H9 (cell line): ENCODE measurements around the gene AASDH. TPM values are rescaled to one million over a fixed set of nuclear protein-coding genes. Genes with fewer than 3 reads are reported as not detected.
A peak's percentile ranks its signal among the peaks of the same experiment; 100 is the strongest.

Experiments used
- DNase-seq: peaks from one replicate; pipeline ENCODE4 v3.0.0-alpha.2; 2017
- H2AFZ ChIP-seq: one replicate; pipeline ENCODE4 v1.6.1; 2013; ENCODE audit warnings: mild to moderate bottlenecking, low read length, control low read depth, moderate library complexity
- H2AK5ac ChIP-seq: 2 replicates; pipeline ENCODE4 v1.6.1; 2013; ENCODE audit warnings: low read length, control low read depth, mixed read lengths; ENCODE audit not compliant: insufficient read length
- H2BK120ac ChIP-seq: one replicate; pipeline ENCODE4 v1.6.1; 2013; ENCODE audit warnings: low read depth, mild to moderate bottlenecking, low read length, control low read depth, inconsistent platforms; ENCODE audit not compliant: poor library complexity, severe bottlenecking
- H2BK12ac ChIP-seq: 2 replicates; pipeline ENCODE4 v1.6.1; 2013; ENCODE audit warnings: low read length, control low read depth, mixed read lengths, low read depth; ENCODE audit not compliant: insufficient read length
- H2BK15ac ChIP-seq: 2 replicates; pipeline ENCODE4 v1.6.1; 2013; ENCODE audit warnings: low read depth, low read length, control low read depth
- H2BK20ac ChIP-seq: one replicate; pipeline ENCODE4 v1.6.1; 2013; ENCODE audit warnings: low read depth, mild to moderate bottlenecking, low read length, control low read depth, inconsistent platforms; ENCODE audit not compliant: poor library complexity, severe bottlenecking
- H2BK5ac ChIP-seq: 2 replicates; pipeline ENCODE4 v1.6.1; 2013; ENCODE audit warnings: low read length, control low read depth, mixed read lengths; ENCODE audit not compliant: insufficient read length
- H3K14ac ChIP-seq: 2 replicates; pipeline ENCODE4 v1.6.1; 2013; ENCODE audit warnings: low read length, control low read depth; ENCODE audit not compliant: insufficient read depth
- H3K18ac ChIP-seq: 2 replicates; pipeline ENCODE4 v1.6.1; 2013; ENCODE audit warnings: low read depth, mild to moderate bottlenecking, mixed read lengths, low read length, control low read depth; ENCODE audit not compliant: insufficient read length
- H3K23ac ChIP-seq: 2 replicates; pipeline ENCODE4 v1.6.1; 2013; ENCODE audit warnings: low read length, control low read depth, mixed read lengths, low read depth; ENCODE audit not compliant: insufficient read length
- H3K23me2 ChIP-seq: 2 replicates; pipeline ENCODE4 v1.6.1; 2013; ENCODE audit warnings: low read depth, mild to moderate bottlenecking, mixed read lengths, low read length, control low read depth; ENCODE audit not compliant: insufficient read length, poor library complexity, severe bottlenecking
- H3K27ac ChIP-seq: 2 replicates; pipeline ENCODE4 v1.5.1; 2013; ENCODE audit warnings: low read length, control low read depth, mixed read lengths, low read depth; ENCODE audit not compliant: insufficient read length
- H3K27me3 ChIP-seq: 2 replicates; pipeline ENCODE4 v1.6.1; 2013; ENCODE audit warnings: low read length, control low read depth, inconsistent platforms; ENCODE audit not compliant: insufficient read depth
- H3K4ac ChIP-seq: 2 replicates; pipeline ENCODE4 v1.6.1; 2013; ENCODE audit warnings: low read depth, mild to moderate bottlenecking, control low read depth, inconsistent platforms, low read length, moderate library complexity
- H3K4me1 ChIP-seq: 2 replicates; pipeline ENCODE4 v1.6.1; 2013; ENCODE audit warnings: low read length, control low read depth, inconsistent platforms; ENCODE audit not compliant: insufficient read depth
- H3K4me2 ChIP-seq: 2 replicates; pipeline ENCODE4 v1.6.1; 2013; ENCODE audit warnings: low read length, control low read depth, mixed read lengths; ENCODE audit not compliant: insufficient read length, insufficient read depth
- H3K56ac ChIP-seq: 2 replicates; pipeline ENCODE4 v1.6.1; 2013; ENCODE audit warnings: low read depth, mild to moderate bottlenecking, mixed read lengths, low read length, control low read depth; ENCODE audit not compliant: insufficient read length
- H3K79me1 ChIP-seq: 2 replicates; pipeline ENCODE4 v1.6.1; 2013; ENCODE audit warnings: low read depth, mild to moderate bottlenecking, moderate library complexity, low read length, control low read depth, inconsistent platforms; ENCODE audit not compliant: insufficient read depth, poor library complexity, severe bottlenecking
- H3K79me2 ChIP-seq: 2 replicates; pipeline ENCODE4 v1.6.1; 2013; ENCODE audit warnings: low read length, control low read depth, inconsistent platforms; ENCODE audit not compliant: insufficient read depth
- H3K9ac ChIP-seq: 2 replicates; pipeline ENCODE4 v1.6.1; 2013; ENCODE audit warnings: low read length, control low read depth, mixed read lengths; ENCODE audit not compliant: insufficient read length; ENCODE audit errors: extremely low read depth
- H3K9me3 ChIP-seq: one replicate; pipeline ENCODE4 v1.6.1; 2013; ENCODE audit warnings: low read depth, low read length, inconsistent platforms; ENCODE audit not compliant: control insufficient read depth
- H3T11ph ChIP-seq: one replicate; pipeline ENCODE4 v1.6.1; 2013; ENCODE audit warnings: mild to moderate bottlenecking, low read length, control low read depth, inconsistent platforms
- H4K20me1 ChIP-seq: one replicate; pipeline ENCODE4 v1.6.1; 2013; ENCODE audit not compliant: control insufficient read depth, insufficient read length, insufficient read depth
- H4K5ac ChIP-seq: 2 replicates; pipeline ENCODE4 v1.6.1; 2013; ENCODE audit warnings: low read depth, mild to moderate bottlenecking, mixed read lengths, low read length, control low read depth; ENCODE audit not compliant: insufficient read length
- H4K8ac ChIP-seq: replicated peaks from 2 replicates; pipeline ENCODE4 v1.6.1; 2013; ENCODE audit warnings: low read length, control low read depth, mixed read lengths, low read depth; ENCODE audit not compliant: insufficient read length
- H4K91ac ChIP-seq: 2 replicates; pipeline ENCODE4 v1.6.1; 2013; ENCODE audit warnings: low read depth, mild to moderate bottlenecking, moderate library complexity, mixed read lengths, low read length, control low read depth; ENCODE audit not compliant: insufficient read length
- H3K27ac Mint-ChIP-seq, 3 experiments: 2 replicates in 2 of 3; 3 replicates in 1 of 3; pipeline ENCODE4 v1.8.0; 2020 to 2021; ENCODE audit warnings: mixed read lengths in 3 of 3, mild to moderate bottlenecking in 1 of 3, moderate library complexity in 1 of 3
- H3K27me3 Mint-ChIP-seq: 2 replicates; pipeline ENCODE4 v1.8.0; 2021; ENCODE audit warnings: low read depth, mild to moderate bottlenecking, moderate library complexity, mixed read lengths
- H3K36me3 Mint-ChIP-seq, 3 experiments: 2 replicates in 2 of 3; 3 replicates in 1 of 3; pipeline ENCODE4 v1.8.0; 2020 to 2021; ENCODE audit warnings: low read depth in 3 of 3, mixed read lengths in 3 of 3; ENCODE audit not compliant: insufficient read depth in 1 of 3
- H3K4me1 Mint-ChIP-seq, 2 experiments: 2 replicates each; pipeline ENCODE4 v1.8.0; 2020; ENCODE audit warnings: mixed read lengths in 2 of 2
- H3K4me3 Mint-ChIP-seq, 2 experiments: 2 replicates in 1 of 2; 3 replicates in 1 of 2; pipeline ENCODE4 v1.8.0; 2020 to 2021; ENCODE audit warnings: mild to moderate bottlenecking in 2 of 2, mixed read lengths in 2 of 2, moderate library complexity in 1 of 2
- H3K9me3 Mint-ChIP-seq, 2 experiments: 2 replicates in 1 of 2; 3 replicates in 1 of 2; pipeline ENCODE4 v1.8.0; 2020; ENCODE audit warnings: mild to moderate bottlenecking in 2 of 2, mixed read lengths in 2 of 2, moderate library complexity in 1 of 2
- CTCF ChIP-seq: fragments of 200-600 bp; sonication (generic); conservative IDR thresholded peaks from 3 replicates; pipeline ENCODE4 v1.8.0; 2021; ENCODE audit warnings: antibody characterized with exemption, mild to moderate bottlenecking
- whole genome bisulfite sequencing: extraction: QIAGEN DNeasy Blood & Tissue Kit; methylation state at CpG from one replicate; pipeline ENCODE4 v1.1.7; 2013; ENCODE audit warnings: missing lambda C conversion rate, low lambda C conversion rate, mixed read lengths; ENCODE audit not compliant: insufficient read length; ENCODE audit errors: extremely low coverage; 5-methylcytosine and 5-hydroxymethylcytosine counted together
- total RNA-seq: library from RNA; stranded (reverse); gene quantifications from 2 replicates; pipeline ENCODE4 v1.2.1, GENCODE V29; 2021

The AASDH gene
- total RNA-seq, 1 experiment from 2014 or later: 12.9 TPM

- no peaks in the 10 kb centered on the region for H3K9me3 Mint-ChIP-seq
- peaks cover 0 to 23% (median 7%) of the 10 kb centered on the region in 3 experiments; a peak in 5 of 7 replicates for H3K36me3 Mint-ChIP-seq
These were observed 63.2 kb downstream of the AASDH start for GRCh38 chr4:56324011-56324610.

More at GRCh38 chr4:56324011-56324610, 63.2 kb downstream of the AASDH start:
- Histone ChIP-seq H3K23me2 (no peaks in the 10 kb centered on the region), H4K91ac (no peak overlapping the region), H3T11ph (no peak overlapping the region), H3K4me2 (no peak overlapping the region), H2BK20ac (no peak overlapping the region), H3K9me3 (no peaks in the 10 kb centered on the region), H3K4me1 (no peaks in the 10 kb centered on the region), H4K8ac (no peak overlapping the region), H3K23ac (no peak overlapping the region), H2AK5ac (no peak overlapping the region), H3K4ac (no peak overlapping the region), H3K79me2 (no peaks in the 10 kb centered on the region), H3K27ac (no peak overlapping the region), H2AFZ (no peak overlapping the region), H2BK120ac (no peak overlapping the region), H3K14ac (no peak overlapping the region), H2BK15ac (no peak overlapping the region), H4K20me1 (no peaks in the 10 kb centered on the region), H3K9ac (no peak overlapping the region), H3K18ac (no peak overlapping the region), H4K5ac (no peak overlapping the region), H2BK5ac (no peak overlapping the region), H2BK12ac (no peak overlapping the region), H3K27me3 (no peaks in the 10 kb centered on the region), H3K56ac (no peak overlapping the region), H3K79me1 (no peaks in the 10 kb centered on the region)
- WGBS: no CpG with 5 or more reads among the region's 8 CpGs
- DNase-seq: no peak
- Mint-ChIP-seq H3K4me1 (no peaks in the 10 kb centered on the region), H3K27me3 (no peaks in the 10 kb centered on the region), H3K27ac (peak overlapping the region in 1 of 3 experiments; percentile 48; a peak in 1 of 7 replicates), H3K4me3 (no peak overlapping the region)
- no peak for TF ChIP-seq CTCF
